Measurements from ENCODE around the gene TUBB1. TPM values are rescaled to one million over a fixed set of nuclear protein-coding genes. Genes with fewer than 3 reads are reported as not detected.
A peak's percentile ranks its signal among the peaks of the same experiment; 100 is the strongest.
"Not testable (repeated sequence)": the region's sequence is repeated elsewhere in the genome, so short reads cannot be mapped to it uniquely, and the experiment has no call there.

TUBB1 gene
- total RNA-seq, 1 donor from 2014 or later: not detected

GRCh38 chr20:58981628-58982364 is 37.4 kb upstream of the TUBB1 start:
- peak in 1 of 2 donors; percentile 58 for DNase-seq (ENCODE audit: low spot score in 2 of 2)
- TF ChIP-seq, protein P1, sequence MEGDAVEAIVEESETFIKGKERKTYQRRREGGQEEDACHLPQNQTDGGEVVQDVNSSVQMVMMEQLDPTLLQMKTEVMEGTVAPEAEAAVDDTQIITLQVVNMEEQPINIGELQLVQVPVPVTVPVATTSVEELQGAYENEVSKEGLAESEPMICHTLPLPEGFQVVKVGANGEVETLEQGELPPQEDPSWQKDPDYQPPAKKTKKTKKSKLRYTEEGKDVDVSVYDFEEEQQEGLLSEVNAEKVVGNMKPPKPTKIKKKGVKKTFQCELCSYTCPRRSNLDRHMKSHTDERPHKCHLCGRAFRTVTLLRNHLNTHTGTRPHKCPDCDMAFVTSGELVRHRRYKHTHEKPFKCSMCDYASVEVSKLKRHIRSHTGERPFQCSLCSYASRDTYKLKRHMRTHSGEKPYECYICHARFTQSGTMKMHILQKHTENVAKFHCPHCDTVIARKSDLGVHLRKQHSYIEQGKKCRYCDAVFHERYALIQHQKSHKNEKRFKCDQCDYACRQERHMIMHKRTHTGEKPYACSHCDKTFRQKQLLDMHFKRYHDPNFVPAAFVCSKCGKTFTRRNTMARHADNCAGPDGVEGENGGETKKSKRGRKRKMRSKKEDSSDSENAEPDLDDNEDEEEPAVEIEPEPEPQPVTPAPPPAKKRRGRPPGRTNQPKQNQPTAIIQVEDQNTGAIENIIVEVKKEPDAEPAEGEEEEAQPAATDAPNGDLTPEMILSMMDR (IDR thresholded peaks at IDR 0.05): no peak
- intact Hi-C loops (cut with DNase I): loop anchor here (1.0 to 2.0 kb wide), 5 partner anchors 25 to 93 kb away; partner anchors contain the start of genes CTSZ and PRELID3B

GRCh38 chr20:58982406-58983114 is 36.7 kb upstream of the TUBB1 start:
- TF ChIP-seq, protein P1 (IDR thresholded peaks at IDR 0.05): no peak
- no peaks in the 10 kb centered on the region for H3K27me3 ChIP-seq
- peaks cover 3 to 15% of the 10 kb centered on the region in 2 donors for H3K4me1 ChIP-seq
- peaks cover 11 to 15% of the 10 kb centered on the region in 2 donors for H3K36me3 ChIP-seq
- H3K4me3 ChIP-seq: peak overlapping the region in 1 of 2 donors; percentile 96
- intact Hi-C loops (cut with DNase I): no loop called here
- DNase-seq (ENCODE audit: low spot score in 2 of 2): peak in 1 of 2 donors; percentile 53
- H3K9me3 ChIP-seq: no peaks in the 10 kb centered on the region
- H3K27ac ChIP-seq: peak overlapping the region in 1 of 2 donors; percentile 85

More at GRCh38 chr20:58981628-58982364, 37.4 kb upstream of the TUBB1 start:
- H3K4me3 ChIP-seq: peak overlapping the region; percentile 85 to 96
- H3K27me3 ChIP-seq: no peaks in the 10 kb centered on the region
- H3K9me3 ChIP-seq: no peaks in the 10 kb centered on the region
- H3K4me1 ChIP-seq: peaks cover 3 to 15% of the 10 kb centered on the region in 2 donors
- peak overlapping the region in 1 of 2 donors; percentile 85 for H3K27ac ChIP-seq
- peaks cover 5 to 7% of the 10 kb centered on the region in 2 donors for H3K36me3 ChIP-seq

GRCh38 chr20:58983115-58983468 is 36.1 kb upstream of the TUBB1 start:
- peak in 1 of 2 donors; percentile 30 for DNase-seq (ENCODE audit: low spot score in 2 of 2)
- intact Hi-C loops (cut with DNase I); H3K4me3 ChIP-seq; H3K27ac ChIP-seq; H3K27me3 ChIP-seq; H3K9me3 ChIP-seq: not testable (repeated sequence)
- peaks cover 11 to 20% of the 10 kb centered on the region in 2 donors for H3K36me3 ChIP-seq
- peaks cover 3 to 15% of the 10 kb centered on the region in 2 donors for H3K4me1 ChIP-seq

GRCh38 chr20:58984691-58985090 is 34.5 kb upstream of the TUBB1 start:
- Histone ChIP-seq H3K27ac (peak overlapping the region in 1 of 2 donors; percentile 3), H3K9me3 (no peaks in the 10 kb centered on the region), H3K27me3 (no peaks in the 10 kb centered on the region), H3K4me1 (peaks cover 3 to 15% of the 10 kb centered on the region in 2 donors), H3K36me3 (peaks cover 21 to 36% of the 10 kb centered on the region in 2 donors), H3K4me3 (no peak overlapping the region)
- TF ChIP-seq, protein P1 (IDR thresholded peaks at IDR 0.05): no peak
- DNase-seq (ENCODE audit: low spot score in 2 of 2): peak in 1 of 2 donors; percentile 31
- intact Hi-C loops (cut with DNase I): no loop called here

GRCh38 chr20:58985656-58986055 is 33.6 kb upstream of the TUBB1 start:
- Histone ChIP-seq H3K4me1 (peaks cover 3 to 13% of the 10 kb centered on the region in 2 donors), H3K27me3 (no peaks in the 10 kb centered on the region), H3K36me3 (peaks cover 30 to 46% of the 10 kb centered on the region in 2 donors), H3K9me3 (no peaks in the 10 kb centered on the region), H3K27ac (no peak overlapping the region), H3K4me3 (no peak overlapping the region)
- intact Hi-C loops (cut with DNase I): no loop called here
- peak in 1 of 2 donors; percentile 57 for DNase-seq (ENCODE audit: low spot score in 2 of 2)
- TF ChIP-seq, protein P1 (IDR thresholded peaks at IDR 0.05): no peak

Measured in ascending aorta (tissue), 2 donors.